HepG2 (cell line): ENCODE data around the gene ZXDC. TPM values are rescaled to one million over a fixed set of nuclear protein-coding genes. Genes with fewer than 3 reads are reported as not detected.
A peak's percentile ranks its signal among the peaks of the same experiment; 100 is the strongest.

Experiments
- ATAC-seq: fragments of 200-7000 bp; cut with Tn5 transposase; 3 replicates; pipeline ENCODE4 v1.9.1; 2020; ENCODE audit warnings: mild to moderate bottlenecking, moderate library complexity
- BruUV-seq: library from RNA; stranded (reverse); fragments of 400-500 nt; replicated peaks from 2 replicates; lab custom pipeline; 2021; lab: Mats Ljungman, UMichigan
- CTCF ChIA-PET: fragments of 300-600 bp; formaldehyde crosslinking; extraction: SDS; loops from one replicate; lab custom pipeline; 2021; ENCODE audit warnings: low total read pairs, inconsistent platforms, low intra/inter-chr PET ratio; lab: Yijun Ruan, JAX
- POLR2A ChIA-PET: fragments of 350-600 bp; sonication (Branson Sonifier 250); formaldehyde crosslinking; loops from one replicate; lab custom pipeline; 2020; ENCODE audit warnings: antibody characterized with exemption, inconsistent platforms; lab: Yijun Ruan, JAX
- DNase-seq: peaks from one replicate; pipeline ENCODE4 v3.0.0-alpha.2; 2015; ENCODE audit warnings: low spot score
- FAIRE-seq: peaks from 3 replicates; lab custom pipeline; 2011; peaks lifted over from hg19 to GRCh38; lab: Jason Lieb, UNC
- H2AFZ ChIP-seq: one replicate; pipeline ENCODE4 v1.6.1; 2011; ENCODE audit warnings: low read length, inconsistent platforms
- H3K27ac ChIP-seq: fragments of 300-600 bp; 3 replicates; pipeline ENCODE4 v1.8.0; 2011; ENCODE audit warnings: mixed run types, mild to moderate bottlenecking, mixed read lengths, low read length, inconsistent platforms; ENCODE audit not compliant: insufficient read depth; ENCODE audit errors: extremely low read length
- H3K27me3 ChIP-seq, 2 experiments: fragments of 200-600 bp in 1 of 2; 2 replicates in 1 of 2; 3 replicates in 1 of 2; pipeline versions ENCODE4 v1.6.0 to v1.8.0; 2011; ENCODE audit warnings: low read length in 2 of 2, mild to moderate bottlenecking in 2 of 2, moderate library complexity in 2 of 2, inconsistent platforms in 1 of 2; ENCODE audit not compliant: insufficient read depth in 2 of 2, control insufficient read depth in 1 of 2
- H3K36me3 ChIP-seq, 2 experiments: fragments of 200-600 bp in 1 of 2; replicated peaks in 1 of 2; 2 replicates in 1 of 2; 3 replicates in 1 of 2; pipeline versions ENCODE4 v1.5.1 to v1.8.0; 2011; ENCODE audit warnings: low read length in 2 of 2, inconsistent platforms in 1 of 2; ENCODE audit not compliant: insufficient read depth in 2 of 2, control insufficient read depth in 1 of 2
- H3K4me1 ChIP-seq: 2 replicates; pipeline ENCODE4 v1.5.1; 2012; ENCODE audit warnings: low read length, inconsistent platforms; ENCODE audit not compliant: insufficient read depth
- H3K4me2 ChIP-seq: 2 replicates; pipeline ENCODE4 v1.6.0; 2011; ENCODE audit warnings: low read depth, low read length, inconsistent platforms
- H3K4me3 ChIP-seq, 3 experiments: fragments of 200-600 bp in 1 of 3; sonication (generic), shearing (Covaris generic) in 1 of 3; replicated peaks in 1 of 3; 2 replicates each; pipeline ENCODE4 v1.5.1; 2011 to 2016; ENCODE audit warnings: low read length in 3 of 3, inconsistent platforms in 2 of 3, low read depth in 2 of 3, mild to moderate bottlenecking in 2 of 3, control low read depth in 1 of 3, mixed read lengths in 1 of 3; ENCODE audit not compliant: insufficient read depth in 1 of 3
- H3K79me2 ChIP-seq: one replicate; pipeline ENCODE4 v1.6.1; 2011; ENCODE audit warnings: low read length, inconsistent platforms; ENCODE audit not compliant: insufficient read depth
- H3K9ac ChIP-seq: 2 replicates; pipeline ENCODE4 v1.6.0; 2011; ENCODE audit warnings: mild to moderate bottlenecking, low read depth, low read length, inconsistent platforms; ENCODE audit not compliant: insufficient read depth
- H3K9me3 ChIP-seq: 2 replicates; pipeline ENCODE4 v1.5.1; 2012; ENCODE audit warnings: mild to moderate bottlenecking, low read length
- H4K20me1 ChIP-seq: 2 replicates; pipeline ENCODE4 v1.6.0; 2011; ENCODE audit warnings: inconsistent platforms, mild to moderate bottlenecking, low read length, moderate library complexity; ENCODE audit not compliant: insufficient read depth
- AGO2 ChIP-seq: fragments of 200-400 bp; formaldehyde crosslinking; optimal IDR thresholded peaks from 2 replicates; pipeline ENCODE3; 2017; ENCODE audit warnings: mild to moderate bottlenecking, low read depth, low read length, moderate library complexity
- DNMT1 ChIP-seq: sonication (generic); formaldehyde crosslinking; IDR thresholded peaks from 2 replicates; pipeline ENCODE4 v1.5.1; 2020; ENCODE audit warnings: mild to moderate bottlenecking, missing genetic modification reagents
- DPF2 ChIP-seq: sonication (generic); formaldehyde crosslinking; IDR thresholded peaks from 2 replicates; pipeline ENCODE4 v1.4.0; 2020; ENCODE audit warnings: mild to moderate bottlenecking, low read depth, missing genetic modification reagents, borderline replicate concordance
- FIP1L1 ChIP-seq: fragments of 200-400 bp; formaldehyde crosslinking; IDR thresholded peaks from 2 replicates; pipeline ENCODE4 v1.6.1; 2018; ENCODE audit warnings: low read depth, mild to moderate bottlenecking, low read length, moderate library complexity, borderline replicate concordance; ENCODE audit not compliant: insufficient read depth
- IRX3 ChIP-seq: sonication (generic); formaldehyde crosslinking; IDR thresholded peaks from 2 replicates; pipeline ENCODE4 v1.8.1; 2023; ENCODE audit warnings: mild to moderate bottlenecking, low read depth, missing genetic modification reagents, borderline replicate concordance
- ISL2 ChIP-seq: sonication (generic); formaldehyde crosslinking; IDR thresholded peaks from 2 replicates; pipeline ENCODE4 v1.5.0; 2020; ENCODE audit warnings: missing genetic modification reagents
- POLR2AphosphoS5 ChIP-seq: IDR thresholded peaks from 2 replicates; pipeline ENCODE4 v1.6.1; 2012; ENCODE audit warnings: low read depth, low read length
- SAP130 ChIP-seq: IDR thresholded peaks from 2 replicates; pipeline ENCODE4 v1.6.1; 2016; ENCODE audit warnings: low read depth
- SATB2 ChIP-seq: sonication (generic); formaldehyde crosslinking; IDR thresholded peaks from 2 replicates; pipeline ENCODE4 v1.5.0; 2020; ENCODE audit warnings: missing genetic modification reagents
- SIN3A ChIP-seq: IDR thresholded peaks from 2 replicates; pipeline ENCODE4 v1.6.1; 2011; ENCODE audit warnings: low read depth, mild to moderate bottlenecking, control low read depth, low read length, borderline replicate concordance
- ZBTB38 ChIP-seq: sonication (generic); formaldehyde crosslinking; IDR thresholded peaks from 2 replicates; pipeline ENCODE4 v1.5.1; 2020; ENCODE audit warnings: mild to moderate bottlenecking, missing genetic modification reagents
- ZBTB46 ChIP-seq: sonication (generic); formaldehyde crosslinking; IDR thresholded peaks from 2 replicates; pipeline ENCODE4 v1.4.0; 2020; ENCODE audit warnings: mild to moderate bottlenecking, missing genetic modification reagents, borderline replicate concordance
- ZNF253 ChIP-seq: sonication (generic); formaldehyde crosslinking; IDR thresholded peaks from 2 replicates; pipeline ENCODE4 v1.8.0; 2022; ENCODE audit warnings: mild to moderate bottlenecking, missing genetic modification reagents, borderline replicate concordance
- ZNF687 ChIP-seq: sonication (generic); formaldehyde crosslinking; IDR thresholded peaks from 2 replicates; pipeline ENCODE4 v1.5.1; 2020; ENCODE audit warnings: mild to moderate bottlenecking, missing genetic modification reagents, moderate library complexity
- ZNF790 ChIP-seq: sonication (generic); formaldehyde crosslinking; IDR thresholded peaks from 2 replicates; pipeline ENCODE4 v1.8.0; 2022; ENCODE audit warnings: missing genetic modification reagents, mild to moderate bottlenecking, borderline replicate concordance
- ZNF850 ChIP-seq: sonication (generic); formaldehyde crosslinking; conservative IDR thresholded peaks from 2 replicates; pipeline ENCODE4 v1.9.0; 2021; ENCODE audit warnings: mild to moderate bottlenecking, missing genetic modification reagents
- WGBS: methylation state at CpG from one replicate; pipeline ENCODE4 v1.1.6; 2017; ENCODE audit warnings: low lambda C conversion rate; 5-methylcytosine and 5-hydroxymethylcytosine counted together
- in situ Hi-C: cut with HindIII; loops from 2 replicates; pipeline ENCODE4 v1.10.0; 2017; ENCODE audit warnings: low pct_unique_long_range_greater_than_20kb; ENCODE audit not compliant: extremely low pct_ligation_motif_present
- intact Hi-C: fragments of 100-400 bp; cut with micrococcal nuclease; formaldehyde crosslinking; loops from one replicate; pipeline ENCODE4 v1.10.0; 2022; ENCODE audit not compliant: unreplicated experiment
- polyA plus RNA-seq, 8 experiments: library from polyadenylated mRNA; depleted of rRNA in 3 of 8; stranded (reverse) in 7 of 8; unstranded in 1 of 8; fragments of >200 nt; fragmentation: Illumina TruSeq in 4 of 8; extraction: Trizol in 4 of 8; gene quantifications; 2 replicates each; pipeline versions ENCODE4 v1.2.1 to v1.2.3, GENCODE V29; 2011 to 2016; ENCODE audit warnings: low read depth in 4 of 8, missing spikeins in 1 of 8, mixed read lengths in 1 of 8; ENCODE audit not compliant: insufficient read depth in 1 of 8
- total RNA-seq, 5 experiments: library from RNA; depleted of rRNA; stranded (reverse); fragments of >200 nt; fragmentation: Illumina TruSeq; extraction: Trizol; gene quantifications; 2 replicates each; pipeline ENCODE4 v1.2.3, GENCODE V29; 2016; ENCODE audit warnings: low read depth in 1 of 5
- TF ChIP-seq, protein P1 (sequence below): sonication (generic); formaldehyde crosslinking; IDR thresholded peaks from 2 replicates; pipeline ENCODE4 v1.5.1; 2020; ENCODE audit warnings: missing genetic modification reagents, mild to moderate bottlenecking, borderline replicate concordance

The ZXDC gene
- total and polyA plus RNA-seq, 2 of the 13 experiments (the other 11 are each of a cell fraction or from before 2014, with no cell fraction given) = 17.6 to 21.2 TPM

DNA sequence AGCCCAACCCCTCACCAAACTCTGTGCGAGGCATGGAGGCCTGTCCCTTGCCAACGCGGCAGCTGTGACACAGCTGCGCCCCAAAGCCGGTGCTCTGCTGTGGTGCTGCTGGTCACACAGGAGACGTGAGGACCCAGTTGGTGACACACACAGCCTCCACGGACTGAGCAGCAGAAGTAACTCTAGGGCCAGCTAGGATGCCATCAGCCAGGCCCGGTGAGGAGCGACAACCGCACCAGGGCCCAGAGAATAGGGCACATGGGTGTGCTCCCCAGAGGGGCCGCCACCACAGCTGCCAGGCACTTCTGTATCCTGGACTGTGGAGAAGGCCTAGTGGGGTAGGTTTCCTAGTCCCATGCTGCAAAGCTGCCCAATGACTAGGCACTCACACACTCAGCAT lies 10.7 kb downstream of the ZXDC start:
- no peak for DNase-seq
- TF ChIP-seq ZNF687 (CRISPR knock-in tag) (peak; percentile 53; the same call in 1 of the 2 replicates), ZBTB46 (CRISPR knock-in tag) (0 out of 2 replicates have a peak, but pooled peaks have one; percentile 31), AGO2 (peak; percentile 26), ISL2 (CRISPR knock-in tag) (no peak), FIP1L1 (no peak), ZNF253 (CRISPR knock-in tag) (no peak), ZBTB38 (no peak), SATB2 (CRISPR knock-in tag) (no peak), DNMT1 (CRISPR knock-in tag) (no peak), ZNF790 (CRISPR knock-in tag) (no peak), SAP130 (CRISPR knock-in tag) (no peak), IRX3 (no peak), POLR2AphosphoS5 (0 out of 2 replicates have a peak, but pooled peaks have one; percentile 19), SIN3A (no peak), DPF2 (CRISPR knock-in tag) (no peak), ZNF850 (no peak)
- TF ChIP-seq, protein P1, sequence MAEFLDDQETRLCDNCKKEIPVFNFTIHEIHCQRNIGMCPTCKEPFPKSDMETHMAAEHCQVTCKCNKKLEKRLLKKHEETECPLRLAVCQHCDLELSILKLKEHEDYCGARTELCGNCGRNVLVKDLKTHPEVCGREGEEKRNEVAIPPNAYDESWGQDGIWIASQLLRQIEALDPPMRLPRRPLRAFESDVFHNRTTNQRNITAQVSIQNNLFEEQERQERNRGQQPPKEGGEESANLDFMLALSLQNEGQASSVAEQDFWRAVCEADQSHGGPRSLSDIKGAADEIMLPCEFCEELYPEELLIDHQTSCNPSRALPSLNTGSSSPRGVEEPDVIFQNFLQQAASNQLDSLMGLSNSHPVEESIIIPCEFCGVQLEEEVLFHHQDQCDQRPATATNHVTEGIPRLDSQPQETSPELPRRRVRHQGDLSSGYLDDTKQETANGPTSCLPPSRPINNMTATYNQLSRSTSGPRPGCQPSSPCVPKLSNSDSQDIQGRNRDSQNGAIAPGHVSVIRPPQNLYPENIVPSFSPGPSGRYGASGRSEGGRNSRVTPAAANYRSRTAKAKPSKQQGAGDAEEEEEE (CRISPR knock-in tag) = no peak
- TF ChIP-seq, all 625 proteins: peak for 4
- Histone ChIP-seq H3K27ac (peak overlapping the region; percentile 58), H4K20me1 (peaks cover 19% of the 10 kb centered on the region; the same call in 1 of the 2 replicates), H3K9me3 (no peaks in the 10 kb centered on the region), H3K36me3 (peaks cover 36 to 92% of the 10 kb centered on the region in 2 experiments), H3K4me2 (peak overlapping the region; percentile 45), H3K79me2 (peaks cover 37% of the 10 kb centered on the region), H2AFZ (no peak overlapping the region), H3K4me1 (peaks cover 57% of the 10 kb centered on the region), H3K27me3 (no peaks in the 10 kb centered on the region), H3K9ac (peak overlapping the region; percentile 24; the same call in 1 of the 2 replicates), H3K4me3 (no peak overlapping the region; a peak in 1 of 6 replicates)
- intact Hi-C loops (no loop called here), in situ Hi-C loops (no loop called here)
- CTCF ChIA-PET = no interaction called here
- ATAC-seq (peak; percentile 40; the same call in 2 of the 3 replicates), FAIRE-seq (no peak)
- POLR2A ChIA-PET = interaction anchor here (2.4 kb wide), 1 partner anchor 10 kb away, joined by 13 read pairs; the partner anchor contains the start of gene ZXDC
- no TSS peak for BruUV-seq
- WGBS = 100% methylated on average over 5 of the region's 11 CpGs
